ENCODE results near the gene FLRT3.

Gene FLRT3

DNA sequence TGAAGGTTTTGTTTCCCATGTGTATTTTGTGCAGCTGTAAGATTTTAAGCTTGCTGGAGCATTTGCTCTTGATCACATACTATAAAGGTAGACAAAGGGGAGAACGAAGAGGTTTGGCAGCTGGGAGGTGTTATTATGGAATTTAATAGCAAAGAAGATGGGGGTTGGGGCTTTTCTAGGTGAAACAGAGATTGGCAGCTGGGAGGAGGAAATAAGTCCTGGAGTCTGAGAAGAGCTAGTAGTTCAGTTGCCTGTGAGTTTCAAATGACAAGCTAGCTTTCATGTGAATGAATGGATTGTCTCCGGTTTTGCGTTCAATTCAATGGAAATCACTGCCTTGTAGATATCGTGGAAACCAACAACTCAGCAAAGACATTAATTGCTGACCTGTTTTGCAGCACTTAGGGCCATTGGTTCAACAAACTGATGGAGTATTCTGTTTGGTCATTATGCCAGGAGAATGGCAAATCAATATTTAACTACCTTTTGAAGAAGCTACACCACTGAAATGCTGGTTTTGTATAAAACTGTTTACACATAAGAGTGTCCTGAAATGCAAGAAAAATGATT lies 38.1 kb upstream of the FLRT3 start:
- H3K27ac ChIP-seq, result no peak overlapping the region
- TF ChIP-seq CTCF (IDR thresholded peaks at IDR 0.05) (no peak), ZFX (IDR thresholded peaks at IDR 0.05; ENCODE audit: borderline replicate concordance) (no peak)

- TF ChIP-seq ZFX (IDR thresholded peaks at IDR 0.05; ENCODE audit: borderline replicate concordance) (no peak), CTCF (IDR thresholded peaks at IDR 0.05) (no peak)
- H3K27ac ChIP-seq, result no peak overlapping the region
These were observed 36.8 kb upstream of the FLRT3 start for GRCh38 chr20:14374196-14374595.

- TF ChIP-seq CTCF (IDR thresholded peaks at IDR 0.05) (no peak), ZFX (IDR thresholded peaks at IDR 0.05; ENCODE audit: borderline replicate concordance) (no peak)
- H3K27ac ChIP-seq, result no peak overlapping the region
These were observed 24.3 kb upstream of the FLRT3 start for GRCh38 chr20:14361509-14362345.

DNA sequence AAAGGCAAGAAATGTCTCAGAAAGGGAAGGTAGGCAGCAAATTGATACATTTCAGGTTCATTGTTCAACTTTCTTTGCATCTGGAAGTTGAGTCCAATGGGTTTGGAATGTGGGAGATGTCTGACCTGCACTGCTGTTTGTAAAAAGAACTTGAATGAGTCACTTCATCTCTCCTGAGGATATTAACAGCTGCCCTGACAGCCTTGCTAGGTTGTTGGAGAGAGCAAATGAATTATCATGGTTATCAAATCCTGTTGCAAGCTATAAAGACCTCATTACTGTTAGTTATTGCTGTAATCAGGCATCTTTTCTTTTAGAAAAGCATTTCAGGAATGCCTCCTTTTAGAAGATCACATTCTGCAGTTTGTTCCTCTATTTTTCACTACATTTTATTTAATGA lies 23.0 kb upstream of the FLRT3 start:
- TF ChIP-seq ZFX (IDR thresholded peaks at IDR 0.05; ENCODE audit: borderline replicate concordance) (no peak), CTCF (IDR thresholded peaks at IDR 0.05) (no peak)

DNA sequence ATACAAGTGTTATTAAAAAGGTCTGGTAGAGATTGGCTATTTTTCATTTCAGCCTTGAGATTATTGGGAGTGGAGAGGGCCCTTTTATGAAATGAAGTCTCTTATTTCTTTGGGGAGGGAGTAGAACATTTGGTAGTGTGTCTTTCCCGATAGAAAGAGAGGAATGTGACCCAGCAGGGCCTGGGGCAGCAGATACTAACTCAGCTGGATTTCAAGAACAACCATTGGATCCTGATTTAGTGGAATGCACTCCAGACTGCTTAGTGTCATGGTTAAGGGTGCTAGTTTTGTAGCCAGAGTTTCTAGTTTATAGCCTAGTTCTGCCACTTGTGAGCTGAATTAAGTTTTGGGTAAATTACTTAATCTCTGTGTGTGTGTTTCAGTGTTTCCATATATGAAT lies 18.4 kb upstream of the FLRT3 start:
- TF ChIP-seq CTCF (IDR thresholded peaks at IDR 0.05), result no peak
- TF ChIP-seq ZFX (IDR thresholded peaks at IDR 0.05; ENCODE audit: borderline replicate concordance), result no peak
- H3K27ac ChIP-seq, result no peak overlapping the region

More for the DNA sequence above, 23.0 kb upstream of the FLRT3 start:
- no peak overlapping the region for H3K27ac ChIP-seq

- peak overlapping the region; percentile 74 for H3K27ac ChIP-seq
- TF ChIP-seq CTCF (IDR thresholded peaks at IDR 0.05) (no peak), ZFX (IDR thresholded peaks at IDR 0.05; ENCODE audit: borderline replicate concordance) (no peak)
These were observed 7.3 kb upstream of the FLRT3 start for GRCh38 chr20:14344746-14345145.

GRCh38 chr20:14343491-14344065 lies 6.2 kb upstream of the FLRT3 start:
- H3K27ac ChIP-seq, result peak overlapping the region; percentile 74
- no peak for TF ChIP-seq CTCF (IDR thresholded peaks at IDR 0.05)
- no peak for TF ChIP-seq ZFX (IDR thresholded peaks at IDR 0.05; ENCODE audit: borderline replicate concordance)

Measured in 22Rv1 (cell line).